Esophagus muscularis mucosa (tissue), 4 donors: ENCODE data around the gene JAKMIP1. TPM values are rescaled to one million over a fixed set of nuclear protein-coding genes. Genes with fewer than 3 reads are reported as not detected.
A peak's percentile ranks its signal among the peaks of the same experiment; 100 is the strongest.

ENCODE experiments used
- DNase-seq: peaks from one replicate; pipeline ENCODE4 v3.0.0-alpha.2; 2017; ENCODE audit errors: extremely low spot score
- H3K27ac ChIP-seq, 4 donors: fragments of 200-600 bp; sonication (generic); replicated peaks in 1 of 4; 1 replicate in 3 of 4; 2 replicates in 1 of 4; pipeline ENCODE4 v1.5.1; 2016 to 2019; ENCODE audit warnings: mild to moderate bottlenecking in 1 of 4
- H3K27me3 ChIP-seq, 4 donors: fragments of 200-600 bp; sonication (generic); one replicate each; pipeline versions ENCODE4 v1.5.1 to v1.6.0; 2016 to 2019
- H3K36me3 ChIP-seq, 4 donors: fragments of 200-600 bp; sonication (generic); one replicate each; pipeline ENCODE4 v1.5.1; 2016 to 2019
- H3K4me1 ChIP-seq, 4 donors: fragments of 200-600 bp; sonication (generic); one replicate each; pipeline ENCODE4 v1.5.1; 2016 to 2019
- H3K4me3 ChIP-seq, 4 donors: fragments of 200-600 bp; sonication (generic); 1 replicate in 2 of 4; 2 replicates in 2 of 4; pipeline ENCODE4 v1.5.1; 2016 to 2019; ENCODE audit warnings: mild to moderate bottlenecking in 4 of 4, moderate library complexity in 1 of 4
- H3K9me3 ChIP-seq, 4 donors: fragments of 200-600 bp; sonication (generic); 1 replicate in 3 of 4; 2 replicates in 1 of 4; pipeline ENCODE4 v1.5.1; 2016 to 2019
- EP300 ChIP-seq: sonication (generic); formaldehyde crosslinking; IDR thresholded peaks from one replicate; pipeline ENCODE4 v1.6.1; 2017; ENCODE audit warnings: antibody characterized with exemption
- POLR2A ChIP-seq: fragments of 450-650 bp; IDR thresholded peaks from one replicate; pipeline ENCODE4 v1.6.1; 2017; ENCODE audit warnings: antibody characterized with exemption, moderate library complexity, mild to moderate bottlenecking, low read depth
- POLR2AphosphoS5 ChIP-seq, 2 donors: sonication (generic); formaldehyde crosslinking; IDR thresholded peaks; one replicate each; pipeline ENCODE4 v1.6.1; 2017; ENCODE audit warnings: antibody characterized with exemption in 2 of 2
- WGBS: methylation state at CpG from one replicate; pipeline ENCODE4 v1.1.5; 2018; 5-methylcytosine and 5-hydroxymethylcytosine counted together
- intact Hi-C: fragments of 100-400 bp; cut with DNase I; formaldehyde crosslinking; loops from one replicate; pipeline ENCODE4 v1.15.1; 2023
- total RNA-seq, 4 donors: library from RNA; depleted of rRNA; stranded (reverse); fragments of >200 nt; gene quantifications; one replicate each; pipeline versions ENCODE4 v1.1.0 to v1.2.1, GENCODE V29; 2016
- TF ChIP-seq, protein P1 (sequence below), 3 experiments: fragments of 200-600 bp in 2 of 3; fragments of 450-650 bp in 1 of 3; sonication (generic) in 2 of 3; IDR thresholded peaks; one replicate each; pipeline ENCODE4 v1.5.1; 2017 to 2019; ENCODE audit warnings: antibody characterized with exemption in 3 of 3, mild to moderate bottlenecking in 2 of 3, moderate library complexity in 1 of 3

Gene JAKMIP1
- total RNA-seq, 4 donors from 2014 or later = 0.57 to 2.8 (median 0.91) TPM

- Histone ChIP-seq H3K4me1 (no peaks in the 10 kb centered on the region), H3K27ac (no peak overlapping the region), H3K9me3 (no peaks in the 10 kb centered on the region), H3K27me3 (peaks cover 0 to 27% (median 0%) of the 10 kb centered on the region in 4 donors), H3K36me3 (no peaks in the 10 kb centered on the region), H3K4me3 (no peak overlapping the region)
- intact Hi-C loops = loop anchor here (10.0 kb wide), 1 partner anchor 93 kb away; no protein-coding TSS in a partner anchor
- no peak for DNase-seq
- TF ChIP-seq, protein P1, sequence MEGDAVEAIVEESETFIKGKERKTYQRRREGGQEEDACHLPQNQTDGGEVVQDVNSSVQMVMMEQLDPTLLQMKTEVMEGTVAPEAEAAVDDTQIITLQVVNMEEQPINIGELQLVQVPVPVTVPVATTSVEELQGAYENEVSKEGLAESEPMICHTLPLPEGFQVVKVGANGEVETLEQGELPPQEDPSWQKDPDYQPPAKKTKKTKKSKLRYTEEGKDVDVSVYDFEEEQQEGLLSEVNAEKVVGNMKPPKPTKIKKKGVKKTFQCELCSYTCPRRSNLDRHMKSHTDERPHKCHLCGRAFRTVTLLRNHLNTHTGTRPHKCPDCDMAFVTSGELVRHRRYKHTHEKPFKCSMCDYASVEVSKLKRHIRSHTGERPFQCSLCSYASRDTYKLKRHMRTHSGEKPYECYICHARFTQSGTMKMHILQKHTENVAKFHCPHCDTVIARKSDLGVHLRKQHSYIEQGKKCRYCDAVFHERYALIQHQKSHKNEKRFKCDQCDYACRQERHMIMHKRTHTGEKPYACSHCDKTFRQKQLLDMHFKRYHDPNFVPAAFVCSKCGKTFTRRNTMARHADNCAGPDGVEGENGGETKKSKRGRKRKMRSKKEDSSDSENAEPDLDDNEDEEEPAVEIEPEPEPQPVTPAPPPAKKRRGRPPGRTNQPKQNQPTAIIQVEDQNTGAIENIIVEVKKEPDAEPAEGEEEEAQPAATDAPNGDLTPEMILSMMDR (IDR thresholded peaks at IDR 0.05) = peak; percentile 35 to 58 (median 43)
- TF ChIP-seq POLR2A = no peak
- WGBS = 56% methylated on average over 7 of the region's 7 CpGs
Observed at GRCh38 chr4:6087669-6088341, 112.5 kb downstream of the JAKMIP1 start.

DNA sequence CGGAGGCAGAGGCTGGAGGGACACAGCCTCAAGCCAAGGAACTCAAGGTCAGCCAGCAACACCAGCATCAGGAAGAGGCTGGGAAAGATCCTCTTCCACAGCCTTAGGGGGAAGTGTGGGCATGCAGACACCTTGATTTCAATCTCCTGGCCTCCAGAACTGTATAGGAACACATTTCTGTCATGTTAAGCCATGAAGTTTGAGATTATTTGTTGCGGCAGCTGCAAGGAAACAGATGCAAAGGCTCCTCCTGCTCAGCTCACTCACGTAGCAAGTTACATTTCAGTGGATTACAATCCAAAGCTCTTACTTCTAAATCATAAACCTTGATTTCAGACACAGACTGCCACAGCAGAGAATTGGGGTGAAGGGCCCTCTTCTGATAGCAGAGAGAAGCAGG, 113.5 kb downstream of the JAKMIP1 start:
- WGBS = 89% methylated on average over 3 of the region's 3 CpGs
- intact Hi-C loops = loop anchor here (10.0 kb wide), 1 partner anchor 92 kb away; no protein-coding TSS in a partner anchor

GRCh38 chr4:6085691-6086628, 114.4 kb downstream of the JAKMIP1 start:
- Histone ChIP-seq H3K27ac (no peak overlapping the region), H3K4me1 (no peaks in the 10 kb centered on the region), H3K4me3 (no peak overlapping the region), H3K27me3 (peaks cover 0 to 18% (median 0%) of the 10 kb centered on the region in 4 donors), H3K9me3 (no peaks in the 10 kb centered on the region), H3K36me3 (no peaks in the 10 kb centered on the region)
- intact Hi-C loops = loop anchor here (10.0 kb wide), 1 partner anchor 91 kb away; no protein-coding TSS in a partner anchor
- TF ChIP-seq, protein P1 (IDR thresholded peaks at IDR 0.05) = no peak
- TF ChIP-seq EP300 = no peak
- no peak for TF ChIP-seq POLR2AphosphoS5 (IDR thresholded peaks at IDR 0.05)
- no peak for TF ChIP-seq POLR2A
- 76% methylated on average over 17 of the region's 18 CpGs for WGBS
- DNase-seq = no peak

More for the DNA sequence above, 113.5 kb downstream of the JAKMIP1 start:
- no peaks in the 10 kb centered on the region for H3K9me3 ChIP-seq
- DNase-seq = no peak
- no peaks in the 10 kb centered on the region for H3K4me1 ChIP-seq
- H3K27ac ChIP-seq = no peak overlapping the region
- H3K27me3 ChIP-seq = peaks cover 0 to 17% (median 0%) of the 10 kb centered on the region in 4 donors
- no peaks in the 10 kb centered on the region for H3K36me3 ChIP-seq
- no peak overlapping the region for H3K4me3 ChIP-seq
- TF ChIP-seq, protein P1 (IDR thresholded peaks at IDR 0.05) = no peak
- TF ChIP-seq POLR2A (no peak), EP300 (no peak), POLR2AphosphoS5 (IDR thresholded peaks at IDR 0.05) (no peak)

DNA sequence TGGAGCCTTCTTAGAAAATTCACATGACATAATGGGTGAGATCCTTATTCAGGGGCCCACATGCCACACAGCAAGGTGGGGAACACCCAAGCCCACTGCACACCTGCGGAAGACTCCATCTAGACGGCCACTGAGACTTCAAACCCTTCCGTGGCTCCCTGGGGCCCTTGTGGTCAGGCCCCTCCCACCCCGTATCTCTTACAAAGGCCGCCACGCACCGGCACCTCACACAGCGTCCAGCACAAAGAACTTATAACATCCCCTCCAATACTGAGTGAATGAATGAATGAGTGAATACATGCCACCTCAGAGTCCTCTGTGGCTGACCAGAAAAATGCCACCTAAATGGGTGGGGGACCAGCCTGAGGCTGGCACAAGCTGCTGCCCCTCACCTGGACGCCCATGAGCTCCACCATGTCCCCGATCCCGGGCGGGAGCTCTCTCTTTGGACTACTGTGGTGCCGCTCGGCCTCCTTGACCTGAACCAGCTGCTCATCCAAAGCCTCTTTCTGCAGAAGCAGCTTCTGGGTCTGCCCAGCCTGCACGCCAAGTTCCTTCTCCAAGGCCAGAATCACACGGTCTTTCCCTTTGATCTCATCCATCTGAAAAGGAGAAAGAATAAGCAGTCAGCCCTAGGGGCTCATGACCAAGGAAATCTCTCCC, 115.2 kb downstream of the JAKMIP1 start:
- WGBS = 82% methylated on average over 15 of the region's 16 CpGs
- Histone ChIP-seq H3K36me3 (no peaks in the 10 kb centered on the region), H3K4me3 (no peak overlapping the region), H3K27ac (no peak overlapping the region), H3K4me1 (no peaks in the 10 kb centered on the region), H3K9me3 (no peaks in the 10 kb centered on the region), H3K27me3 (peaks cover 0 to 22% (median 0%) of the 10 kb centered on the region in 4 donors)
- intact Hi-C loops = loop anchor here (10.0 kb wide), 1 partner anchor 90 kb away; no protein-coding TSS in a partner anchor
- TF ChIP-seq, protein P1 (IDR thresholded peaks at IDR 0.05) = no peak
- TF ChIP-seq POLR2A (no peak), POLR2AphosphoS5 (IDR thresholded peaks at IDR 0.05) (no peak), EP300 (no peak)
- DNase-seq = no peak
